Peyer's patch (tissue), 4 donors: ENCODE data around the gene TPI1.

ENCODE experiments used
- CTCF ChIP-seq, 6 experiments: fragments of 450-650 bp in 4 of 6; fragments of 200-600 bp in 2 of 6; sonication (generic) in 1 of 6; IDR thresholded peaks; one replicate each; pipeline ENCODE4 v1.5.1; 2017 to 2019; ENCODE audit warnings: antibody characterized with exemption in 6 of 6, mild to moderate bottlenecking in 3 of 6, moderate library complexity in 1 of 6
- POLR2A ChIP-seq, 2 donors: fragments of 450-650 bp; IDR thresholded peaks; one replicate each; pipeline ENCODE4 v1.5.1; 2017; ENCODE audit warnings: antibody characterized with exemption in 2 of 2, mild to moderate bottlenecking in 2 of 2, moderate library complexity in 2 of 2

GRCh38 chr12:6819106-6820030 lies 48.0 kb upstream of the TPI1 start:
- TF ChIP-seq CTCF (IDR thresholded peaks at IDR 0.05) = no peak
- TF ChIP-seq POLR2A (IDR thresholded peaks at IDR 0.05) = no peak
